GM19351 (cell line): ENCODE results near the gene ZNF544.

Experiments used
- ATAC-seq: cut with Tn5 transposase; IDR thresholded peaks from one replicate; pipeline ENCODE4 v1.9.1; 2021; ENCODE audit warnings: mild to moderate bottlenecking, moderate library complexity; ENCODE audit not compliant: unreplicated experiment

Gene ZNF544

DNA sequence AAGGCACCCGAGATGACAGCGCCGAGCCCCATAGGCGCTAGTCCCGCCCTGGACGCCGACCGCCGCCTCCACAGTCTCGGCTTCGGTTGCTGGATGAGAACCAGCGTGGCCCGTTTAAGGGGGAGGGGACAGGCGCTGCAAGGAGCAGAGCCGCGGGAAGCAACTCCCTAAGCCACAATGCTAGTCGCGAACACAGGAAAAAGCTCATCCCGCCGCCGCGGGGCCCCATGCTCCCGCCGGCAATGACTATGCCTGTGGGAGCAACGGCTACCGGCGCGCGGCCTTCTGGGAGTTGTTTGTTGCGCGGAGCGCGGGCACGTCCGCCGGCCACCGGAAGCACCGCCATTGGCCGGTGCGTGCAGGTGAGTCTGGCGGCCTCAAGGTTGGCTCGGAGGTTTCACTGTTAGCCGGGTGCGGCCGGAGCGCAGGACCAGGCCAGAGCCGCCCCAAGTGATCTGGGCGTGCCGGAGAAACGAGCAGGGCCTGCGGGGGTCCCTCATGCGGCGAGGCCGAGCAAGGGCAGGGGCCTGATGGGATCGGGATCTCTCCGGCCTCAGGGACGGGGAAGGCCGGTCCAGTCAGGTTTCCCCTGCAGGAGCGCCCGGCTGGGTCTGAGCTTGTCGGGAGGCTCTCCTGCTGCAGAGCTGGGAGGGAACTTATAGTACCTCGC, at the start of gene ZNF544:
Gene ZNF544 (plus strand): TSS at position 330 of the 670 bp plus-strand sequence. CDS start 15,110 bp downstream, outside the sequence.
- peak; percentile 92 for ATAC-seq

DNA sequence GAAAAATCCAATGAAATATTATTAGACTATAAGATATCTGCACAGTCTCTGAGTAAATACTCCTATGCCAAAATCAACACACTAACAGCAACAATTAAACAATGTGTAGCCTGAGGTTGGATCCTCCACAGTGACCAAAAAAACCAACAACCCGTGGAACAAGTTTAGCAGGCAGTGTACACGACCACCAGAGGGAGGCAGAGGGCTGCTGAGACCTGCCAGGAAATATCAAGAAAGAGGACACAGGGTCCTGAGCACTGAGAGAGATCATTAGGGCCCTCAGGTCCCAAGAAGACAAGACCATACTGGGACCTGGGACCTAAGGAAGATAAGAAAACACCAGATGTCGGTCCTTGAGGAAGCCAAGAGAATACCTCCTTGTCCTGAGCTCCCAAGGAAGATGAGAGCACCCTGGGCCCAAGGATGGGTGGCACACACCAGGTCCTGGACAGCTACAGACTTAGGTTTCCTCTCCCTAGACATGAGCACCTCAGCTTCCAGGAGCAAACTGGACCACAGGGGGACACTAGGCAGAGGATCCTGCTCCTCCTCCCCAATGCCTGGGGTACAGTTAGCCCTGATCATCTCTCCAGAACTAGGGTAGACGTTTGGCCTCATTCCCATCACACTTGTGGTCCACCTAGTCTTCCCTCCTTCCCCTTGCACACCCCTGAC, 46.7 kb upstream of the ZNF544 start:
- no peak for ATAC-seq

DNA sequence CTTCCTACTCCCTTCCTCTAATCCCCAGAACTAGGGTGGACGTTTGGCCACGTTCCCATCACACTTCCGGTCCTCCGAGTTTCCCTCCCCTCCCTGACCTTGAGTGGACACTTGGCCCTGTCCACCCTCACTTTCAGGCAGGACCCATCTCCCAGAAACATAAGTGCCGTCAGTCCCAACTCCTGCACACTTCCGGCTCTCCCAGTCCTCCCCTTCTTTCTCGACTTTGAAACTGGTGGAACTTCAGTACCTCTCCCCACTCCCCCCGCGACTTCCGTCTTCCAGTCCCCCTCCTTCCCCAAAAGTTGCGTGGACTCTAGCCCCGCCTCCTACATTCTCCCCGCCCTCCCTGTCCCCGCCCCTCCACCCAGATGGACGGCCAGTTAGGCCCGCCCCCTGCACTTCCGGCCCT, 46.1 kb upstream of the ZNF544 start:
- no peak for ATAC-seq

DNA sequence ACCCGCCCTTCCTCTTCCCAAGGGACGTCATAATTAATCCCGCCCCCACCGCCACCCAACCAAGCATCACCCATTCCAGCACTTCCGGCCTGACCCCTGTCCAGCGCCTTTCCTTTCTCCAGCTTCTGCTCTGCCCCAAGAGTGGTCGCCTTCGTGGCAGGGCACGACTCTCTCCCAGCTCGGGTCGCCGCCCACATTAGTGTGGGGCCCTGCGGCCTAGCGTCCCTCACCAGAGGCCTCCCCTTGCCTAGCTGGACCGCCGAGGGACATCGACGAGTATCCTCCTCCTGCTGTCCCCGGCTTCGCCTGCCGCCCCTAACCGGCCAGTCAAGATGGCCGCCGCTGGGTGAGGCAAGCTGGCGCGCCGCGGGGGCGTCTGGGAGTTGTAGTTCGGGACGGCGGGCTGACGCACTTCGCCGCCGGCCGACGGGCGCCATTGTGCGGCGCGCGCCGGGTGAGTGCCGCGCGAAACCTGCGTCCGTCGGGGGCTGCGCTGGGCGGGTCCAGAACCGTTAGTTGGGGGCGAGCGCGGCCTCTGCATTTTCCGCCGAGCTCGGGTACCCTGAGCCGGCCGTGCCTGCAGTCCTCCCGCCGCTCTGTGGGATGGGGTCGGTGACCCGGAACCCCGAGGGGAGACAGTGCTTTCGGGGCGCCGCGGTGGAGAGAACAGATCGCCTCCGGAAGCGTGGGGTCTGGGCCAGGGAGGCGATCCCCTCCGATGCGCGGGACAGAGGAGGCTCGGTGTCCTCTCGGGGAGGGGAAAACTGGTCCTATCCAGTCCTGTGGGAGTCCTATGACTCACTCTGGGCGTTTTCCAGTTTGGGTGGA, 45.5 kb upstream of the ZNF544 start, which contains the start of gene ZNF274:
Gene ZNF274 (plus strand): TSS at position 73 of the 828 bp plus-strand sequence. CDS start 905 bp downstream, outside the sequence.
- ATAC-seq = peak; percentile 91

DNA sequence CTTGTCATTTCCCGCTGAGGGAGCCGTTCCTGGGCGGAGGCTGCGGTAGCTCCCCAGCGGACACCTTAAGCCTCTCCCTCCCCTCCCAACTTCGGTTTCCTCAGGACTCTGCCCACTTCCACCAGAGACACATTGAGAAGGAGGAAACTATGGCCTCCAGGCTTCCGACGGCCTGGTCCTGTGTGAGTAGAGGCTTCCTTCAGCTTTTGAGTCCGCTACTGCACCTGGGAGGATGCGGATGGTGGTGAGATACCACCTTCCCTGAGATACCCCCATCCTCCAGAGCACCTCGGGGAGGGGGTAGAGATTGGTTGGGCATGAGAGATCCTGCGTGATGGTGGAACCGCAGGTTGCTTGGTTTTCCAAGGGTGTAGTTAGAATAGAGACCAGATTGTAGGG, 44.9 kb upstream of the ZNF544 start:
- ATAC-seq = no peak

DNA sequence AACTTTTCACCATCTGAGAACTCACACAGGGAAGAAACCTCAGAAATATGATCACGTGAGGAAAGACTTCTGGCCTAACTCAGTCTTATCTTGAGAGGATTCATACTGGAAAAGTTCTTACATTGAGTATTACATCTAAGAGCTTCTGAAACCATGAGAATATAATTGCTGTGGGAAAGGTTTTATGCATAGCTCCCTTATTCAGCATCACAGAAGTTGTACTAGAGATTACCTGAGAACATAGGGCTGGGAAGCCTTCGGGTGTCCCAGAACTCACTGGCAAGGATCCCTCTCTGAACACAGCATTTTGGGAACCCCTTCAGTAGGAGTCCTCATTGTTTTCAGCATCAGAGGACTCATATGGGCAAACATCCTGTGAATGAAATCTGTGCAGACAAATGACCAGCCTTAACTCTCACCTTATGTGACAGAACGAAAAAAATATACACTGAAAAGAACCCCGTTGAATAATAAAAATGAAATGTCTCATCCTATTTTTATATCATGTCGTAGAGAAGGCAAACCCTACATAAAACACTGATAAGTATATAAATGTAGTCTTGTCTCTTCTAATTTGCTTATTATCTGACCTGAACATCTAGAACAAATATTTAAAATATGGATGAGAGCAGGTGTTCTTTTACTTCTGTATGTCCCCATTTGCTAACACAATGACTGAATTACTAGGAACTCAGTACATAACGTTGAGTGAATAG, 31.7 kb upstream of the ZNF544 start:
- no peak for ATAC-seq

DNA sequence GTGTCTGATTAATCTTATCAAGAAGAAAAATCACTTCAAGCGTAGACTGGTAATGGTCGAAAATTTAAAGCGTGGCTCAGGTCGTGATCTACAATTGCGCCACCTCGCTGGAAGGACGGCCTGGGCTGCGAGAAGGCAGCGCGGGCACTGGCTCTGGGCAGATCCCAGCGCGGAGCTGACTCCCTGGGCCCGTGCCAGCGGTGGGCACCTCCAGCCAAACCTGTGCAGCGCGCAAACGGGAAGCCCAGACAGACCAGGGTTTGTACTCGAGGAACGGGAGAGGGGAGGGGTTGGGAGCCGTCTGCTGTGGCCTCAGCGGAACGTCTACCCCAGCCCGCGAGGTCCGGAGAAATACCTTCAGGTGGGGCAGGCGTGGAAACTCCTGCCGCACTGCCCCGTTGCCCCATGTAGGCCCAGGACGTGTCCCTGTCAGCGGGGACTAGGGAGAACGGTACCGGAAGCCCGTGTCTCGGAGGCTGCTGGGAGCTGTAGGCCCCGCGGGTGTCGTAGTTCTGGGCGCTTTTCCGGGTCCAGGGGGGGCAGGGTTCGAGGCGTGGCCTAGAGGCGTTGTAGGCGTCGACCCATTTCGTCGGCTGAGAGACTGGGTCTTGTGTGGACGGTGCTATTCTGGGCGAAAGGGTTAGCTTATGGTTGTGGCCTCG, 24.8 kb upstream of the ZNF544 start:
- no peak for ATAC-seq

DNA sequence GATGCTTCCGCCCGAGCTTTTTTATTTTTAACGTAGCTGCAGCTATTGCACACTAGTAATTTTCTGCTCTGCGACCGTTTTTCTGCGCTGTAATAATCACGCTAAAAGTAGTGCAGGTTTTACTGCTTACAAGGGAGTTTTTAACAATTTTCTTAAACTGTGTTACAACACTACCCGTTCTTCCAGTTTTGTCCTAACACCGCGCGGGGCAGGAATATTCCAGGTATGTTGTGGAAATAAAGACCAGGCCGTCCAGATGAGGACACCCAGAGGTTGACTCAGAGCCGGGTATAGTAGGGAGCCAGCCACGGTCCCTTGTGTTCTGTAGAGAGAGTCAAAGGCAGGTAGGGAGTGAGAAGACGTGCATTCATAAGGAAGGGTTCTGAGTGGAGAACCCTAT, 24.1 kb upstream of the ZNF544 start:
- no peak for ATAC-seq

DNA sequence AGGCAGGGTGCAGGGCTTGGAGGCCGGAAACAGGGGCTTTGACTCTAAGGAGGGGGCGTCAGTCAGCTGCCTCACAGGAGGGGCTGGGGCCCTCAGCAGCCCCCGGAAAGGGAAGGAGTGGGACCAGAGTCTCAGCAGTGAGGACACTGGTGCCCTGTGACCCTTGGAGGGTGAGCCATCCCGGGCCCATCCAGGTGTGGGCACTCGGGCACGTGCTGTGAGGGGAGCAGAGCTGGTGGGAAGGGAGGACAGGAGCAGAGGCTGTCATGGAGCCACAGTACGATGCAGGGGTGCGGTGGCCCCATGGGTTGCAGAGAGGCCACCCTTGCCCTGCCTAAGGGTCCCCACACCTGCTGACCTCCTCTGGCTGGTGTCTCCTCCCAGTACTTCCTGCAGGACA, 19.1 kb upstream of the ZNF544 start:
- ATAC-seq = no peak

DNA sequence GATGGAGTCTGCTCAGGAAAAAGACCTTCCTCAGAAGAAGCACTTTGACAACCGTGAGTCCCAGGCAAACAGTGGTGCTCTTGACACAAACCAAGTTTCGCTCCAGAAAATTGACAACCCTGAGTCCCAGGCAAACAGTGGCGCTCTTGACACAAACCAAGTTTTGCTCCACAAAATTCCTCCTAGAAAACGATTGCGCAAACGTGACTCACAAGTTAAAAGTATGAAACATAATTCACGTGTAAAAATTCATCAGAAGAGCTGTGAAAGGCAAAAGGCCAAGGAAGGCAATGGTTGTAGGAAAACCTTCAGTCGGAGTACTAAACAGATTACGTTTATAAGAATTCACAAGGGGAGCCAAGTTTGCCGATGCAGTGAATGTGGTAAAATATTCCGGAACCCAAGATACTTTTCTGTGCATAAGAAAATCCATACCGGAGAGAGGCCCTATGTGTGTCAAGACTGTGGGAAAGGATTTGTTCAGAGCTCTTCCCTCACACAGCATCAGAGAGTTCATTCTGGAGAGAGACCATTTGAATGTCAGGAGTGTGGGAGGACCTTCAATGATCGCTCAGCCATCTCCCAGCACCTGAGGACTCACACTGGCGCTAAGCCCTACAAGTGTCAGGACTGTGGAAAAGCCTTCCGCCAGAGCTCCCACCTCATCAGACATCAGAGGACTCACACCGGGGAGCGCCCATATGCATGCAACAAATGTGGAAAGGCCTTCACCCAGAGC, 16.2 kb upstream of the ZNF544 start:
- no peak for ATAC-seq

DNA sequence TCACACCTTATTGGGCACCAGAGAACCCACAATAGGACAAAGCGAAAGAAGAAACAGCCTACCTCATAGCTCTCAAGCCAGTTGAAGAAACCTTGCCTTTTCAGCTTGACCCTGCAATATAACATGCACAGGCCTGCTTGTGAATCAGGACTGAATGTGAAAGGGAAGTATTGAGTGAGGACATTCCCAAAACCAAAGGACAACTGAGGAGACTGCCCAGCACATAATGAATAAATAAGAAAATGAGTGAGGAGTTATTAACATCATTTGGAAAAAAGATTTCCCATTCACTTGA, 15.7 kb upstream of the ZNF544 start:
- ATAC-seq = no peak

DNA sequence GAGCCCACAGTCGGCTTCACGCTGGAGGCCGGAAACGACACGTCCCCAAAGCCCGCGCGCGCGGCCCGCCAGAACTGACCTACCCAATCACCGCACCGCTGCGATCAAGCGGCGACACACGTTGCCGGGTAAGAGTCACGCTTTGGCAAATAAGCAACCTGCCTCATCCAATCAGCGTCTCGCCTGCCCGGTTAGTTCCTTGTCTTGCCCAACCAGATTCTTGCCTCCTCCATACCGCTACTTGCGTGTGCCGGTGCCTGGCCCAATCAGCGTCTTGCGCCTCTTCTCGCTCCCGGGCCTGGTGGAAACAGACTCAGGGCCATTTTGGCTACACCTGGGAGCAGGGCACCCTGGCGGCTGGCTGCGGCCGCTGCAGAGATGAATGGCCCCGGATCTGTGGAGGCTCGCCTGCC, 11.6 kb upstream of the ZNF544 start:
- ATAC-seq = no peak

DNA sequence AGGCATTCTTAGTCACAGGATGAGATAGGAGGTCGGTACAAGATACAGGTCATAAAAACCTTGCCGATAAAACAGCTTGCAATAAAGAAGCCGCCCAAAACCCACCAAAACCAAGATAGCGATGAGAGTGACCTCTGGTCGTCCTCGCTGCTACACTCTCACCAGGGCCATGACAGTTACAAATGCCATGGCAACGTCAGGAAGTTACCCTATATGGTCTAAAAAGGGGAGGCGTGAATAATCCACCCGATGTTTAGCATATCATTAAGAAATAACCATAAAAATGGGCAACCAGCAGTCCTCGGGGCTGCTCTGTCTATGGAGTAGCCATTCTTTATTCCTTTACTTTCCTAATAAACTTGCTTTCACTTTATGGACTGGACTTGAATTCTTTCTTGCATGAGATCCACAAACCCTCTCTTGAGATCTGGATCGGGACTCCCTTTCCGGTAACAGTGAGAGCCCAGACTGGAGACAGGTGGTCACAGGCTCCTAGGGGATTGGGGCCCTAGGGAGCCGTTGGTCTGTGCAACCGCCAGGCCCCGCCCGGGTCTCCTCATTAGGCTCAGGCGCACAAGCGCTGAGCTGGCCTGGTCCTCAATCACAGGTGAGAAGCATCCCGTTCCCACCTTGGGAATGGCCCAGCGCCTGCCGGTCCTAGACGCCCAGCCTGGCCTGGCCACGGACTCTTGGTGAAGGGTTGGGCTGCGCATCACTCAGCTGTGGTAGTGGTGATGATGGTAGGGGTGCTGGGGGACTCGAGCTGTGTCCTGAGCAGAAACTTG, 10.9 kb upstream of the ZNF544 start:
- no peak for ATAC-seq

DNA sequence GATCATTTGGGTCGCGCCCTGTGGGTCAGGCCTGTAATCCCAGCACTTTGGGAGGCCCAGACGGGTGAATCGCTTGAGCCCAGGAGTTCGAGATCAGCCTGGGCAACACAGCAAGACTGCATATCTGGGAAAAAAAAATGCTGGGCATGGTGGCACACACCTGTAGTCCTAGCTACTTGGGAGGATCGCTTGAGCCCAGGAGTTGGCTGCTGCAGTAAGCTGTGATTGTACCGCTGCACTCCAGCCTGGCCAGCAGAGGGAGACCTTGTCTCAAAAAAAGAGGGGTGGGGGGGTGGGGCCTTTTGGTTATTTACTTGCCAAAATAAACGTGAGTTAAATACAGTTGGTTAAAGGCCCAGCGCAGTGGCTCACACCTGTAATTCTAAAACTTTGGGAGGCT, 9.8 kb upstream of the ZNF544 start:
- no peak for ATAC-seq

DNA sequence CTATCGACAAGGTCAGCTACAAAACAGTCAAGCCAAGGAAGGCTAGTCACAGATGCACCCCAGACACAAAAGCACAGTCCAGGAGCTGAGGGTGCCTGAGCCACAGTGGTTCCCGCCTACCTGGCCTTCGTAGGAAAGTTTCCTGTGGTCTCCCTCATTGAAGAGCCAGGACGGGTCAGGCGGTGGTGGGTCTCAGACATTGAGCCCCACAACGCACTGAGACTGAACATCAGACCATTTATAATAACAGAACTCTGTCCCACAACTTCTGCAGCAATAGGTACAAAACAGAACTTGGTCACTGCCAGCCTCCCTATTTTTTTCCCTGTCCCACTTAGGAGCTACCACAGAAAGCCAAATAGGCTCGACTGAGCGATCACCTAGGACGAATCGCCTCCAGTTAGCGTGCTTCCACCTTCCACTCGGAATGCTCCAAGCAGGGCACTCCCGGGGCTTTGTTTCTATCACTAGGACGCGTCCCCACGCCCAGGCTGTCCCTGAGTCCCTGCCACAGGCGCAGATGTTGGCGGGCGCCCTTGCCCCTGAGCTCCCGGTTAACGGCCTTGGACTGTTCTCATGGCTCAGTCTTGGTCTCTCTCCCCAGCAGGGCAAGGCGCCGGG, 640 bp upstream of the ZNF544 start:
- ATAC-seq = no peak

DNA sequence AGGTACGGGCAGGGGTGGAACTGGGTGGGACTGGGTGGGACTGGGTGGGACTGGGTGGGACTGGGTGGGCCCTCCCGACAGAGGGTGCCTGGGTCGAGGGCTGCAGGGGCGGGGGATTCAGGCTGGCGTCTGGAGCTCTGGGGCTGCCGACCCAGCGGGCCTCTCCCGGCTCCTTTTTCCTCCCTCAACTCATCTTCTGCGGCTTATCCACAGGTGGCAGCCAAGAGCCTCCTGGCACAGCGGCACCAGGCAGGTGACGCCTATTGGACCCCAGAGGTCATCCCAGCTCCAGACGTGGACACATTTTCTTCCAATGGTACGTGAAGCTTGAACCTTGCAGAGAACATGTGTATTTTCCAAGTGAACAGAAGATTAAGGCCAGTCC, 533 bp downstream of the ZNF544 start:
- no peak for ATAC-seq

DNA sequence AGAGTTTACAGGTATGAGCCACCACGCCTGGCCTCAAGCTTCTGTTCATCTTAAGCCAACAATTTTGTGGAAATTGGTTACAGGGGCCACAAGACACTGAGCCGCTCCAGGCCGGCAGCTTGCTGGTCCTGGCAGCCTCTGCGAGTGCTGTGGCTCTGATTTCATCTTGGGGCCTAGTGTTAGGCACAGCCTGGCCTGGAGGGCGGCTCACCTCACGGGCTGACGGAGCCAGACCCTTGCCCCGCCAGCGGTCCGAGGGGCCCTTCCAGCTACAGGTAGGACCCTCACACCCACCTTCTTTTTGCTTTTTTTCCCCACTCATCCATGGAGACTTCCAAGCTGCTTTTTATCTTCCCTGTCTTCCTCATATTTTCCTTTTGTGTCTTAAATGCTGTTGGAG, 8.6 kb downstream of the ZNF544 start:
- no peak for ATAC-seq

DNA sequence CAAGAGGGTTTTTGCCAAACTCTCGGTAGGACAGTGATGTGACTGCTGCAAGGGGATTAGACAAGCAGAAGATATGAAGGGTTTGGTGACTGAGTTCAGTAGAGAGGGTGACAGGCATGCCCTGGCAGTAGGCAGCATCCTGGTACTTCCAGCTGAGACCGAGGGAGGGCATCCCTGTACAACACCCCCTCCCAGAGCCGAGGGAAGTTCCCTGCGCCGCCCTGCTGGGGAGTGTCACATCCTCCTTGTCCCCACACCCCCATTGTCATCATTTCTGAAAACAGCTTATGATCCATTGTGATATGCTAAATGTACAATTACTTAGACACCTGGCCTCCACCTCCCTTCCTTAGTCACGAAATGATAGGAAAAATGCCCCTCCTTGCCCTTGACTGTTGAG, 14.6 kb downstream of the ZNF544 start:
- ATAC-seq = no peak

DNA sequence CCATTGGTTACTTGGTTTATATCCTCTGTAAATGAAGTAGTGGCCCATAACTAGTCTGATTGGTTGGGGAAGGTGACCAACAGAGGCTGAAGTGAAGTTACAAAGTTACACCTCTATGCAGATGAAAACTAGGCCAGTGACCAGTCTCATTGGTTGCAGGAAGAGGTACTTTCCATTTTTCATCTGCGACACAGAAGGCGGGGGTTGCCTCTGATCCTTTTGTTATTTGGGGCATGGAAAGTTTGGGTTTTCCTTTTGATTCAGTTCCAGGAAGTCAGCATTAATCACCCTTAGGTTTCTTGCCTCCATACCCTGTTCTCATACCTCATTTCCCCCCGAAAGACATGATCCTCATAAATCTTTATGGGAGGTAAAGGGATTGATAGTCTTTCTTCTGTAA, 20.2 kb downstream of the ZNF544 start:
- ATAC-seq = no peak
